Coronary artery (tissue), 2 donors: ENCODE results near the gene KDM4F.
"Not testable (repeated sequence)": the region's sequence is repeated elsewhere in the genome, so short reads cannot be mapped to it uniquely, and the experiment has no call there.

ENCODE experiments used
- DNase-seq: peaks from one replicate; pipeline ENCODE4 v3.0.0-alpha.2; 2017; ENCODE audit warnings: low spot score
- H3K27ac ChIP-seq, 2 donors: fragments of 200-600 bp; sonication (generic); one replicate each; pipeline ENCODE4 v1.5.1; 2016 to 2019
- H3K4me3 ChIP-seq: fragments of 200-600 bp; sonication (generic); 2 replicates; pipeline ENCODE4 v1.5.1; 2016; ENCODE audit warnings: mild to moderate bottlenecking, moderate library complexity
- TF ChIP-seq, protein P1 (sequence below): fragments of 200-600 bp; sonication (generic); IDR thresholded peaks from one replicate; pipeline ENCODE4 v1.5.1; 2019; ENCODE audit warnings: antibody characterized with exemption

KDM4F gene

DNA sequence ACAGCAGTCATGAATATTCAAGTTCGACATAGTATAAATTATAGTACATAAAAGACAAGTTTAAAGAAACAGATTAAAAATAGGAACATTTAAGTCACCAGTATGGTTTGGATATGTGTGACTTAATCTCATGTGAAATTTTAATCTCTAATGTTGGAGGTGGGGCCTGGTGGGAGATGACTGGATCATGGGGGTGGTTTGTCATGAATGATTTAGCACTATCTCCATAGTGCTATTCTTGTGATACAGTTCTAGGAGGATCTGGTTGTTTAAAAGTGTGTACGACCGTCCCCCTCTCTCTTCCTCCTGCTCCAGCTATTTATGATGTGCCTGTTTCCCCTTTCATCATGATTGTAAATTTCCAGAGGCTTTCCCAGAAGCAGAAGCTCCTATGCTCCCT, 20.9 kb upstream of the KDM4F start:
- TF ChIP-seq, protein P1, sequence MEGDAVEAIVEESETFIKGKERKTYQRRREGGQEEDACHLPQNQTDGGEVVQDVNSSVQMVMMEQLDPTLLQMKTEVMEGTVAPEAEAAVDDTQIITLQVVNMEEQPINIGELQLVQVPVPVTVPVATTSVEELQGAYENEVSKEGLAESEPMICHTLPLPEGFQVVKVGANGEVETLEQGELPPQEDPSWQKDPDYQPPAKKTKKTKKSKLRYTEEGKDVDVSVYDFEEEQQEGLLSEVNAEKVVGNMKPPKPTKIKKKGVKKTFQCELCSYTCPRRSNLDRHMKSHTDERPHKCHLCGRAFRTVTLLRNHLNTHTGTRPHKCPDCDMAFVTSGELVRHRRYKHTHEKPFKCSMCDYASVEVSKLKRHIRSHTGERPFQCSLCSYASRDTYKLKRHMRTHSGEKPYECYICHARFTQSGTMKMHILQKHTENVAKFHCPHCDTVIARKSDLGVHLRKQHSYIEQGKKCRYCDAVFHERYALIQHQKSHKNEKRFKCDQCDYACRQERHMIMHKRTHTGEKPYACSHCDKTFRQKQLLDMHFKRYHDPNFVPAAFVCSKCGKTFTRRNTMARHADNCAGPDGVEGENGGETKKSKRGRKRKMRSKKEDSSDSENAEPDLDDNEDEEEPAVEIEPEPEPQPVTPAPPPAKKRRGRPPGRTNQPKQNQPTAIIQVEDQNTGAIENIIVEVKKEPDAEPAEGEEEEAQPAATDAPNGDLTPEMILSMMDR, result no peak
- Histone ChIP-seq H3K27ac (no peak overlapping the region), H3K4me3 (no peak overlapping the region)
- no peak for DNase-seq

DNA sequence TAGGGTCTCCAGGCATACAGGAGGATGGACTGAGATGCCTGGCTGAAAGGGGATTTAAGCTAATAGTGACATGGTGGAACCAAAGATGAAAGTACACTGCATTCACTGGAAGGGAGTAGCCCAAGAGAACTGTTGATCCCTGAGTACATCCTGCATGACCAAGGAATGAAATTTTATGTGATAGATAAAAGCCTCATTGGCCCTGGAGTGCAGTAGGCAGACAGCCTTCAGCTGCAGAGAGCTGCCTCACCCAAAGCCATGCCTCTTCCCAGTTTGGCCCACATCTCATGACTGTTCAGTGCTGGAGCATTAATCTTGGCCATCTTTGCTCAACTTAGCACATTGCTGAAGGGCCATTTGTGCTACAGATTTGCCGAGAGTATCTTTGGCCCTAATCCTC, 16.2 kb upstream of the KDM4F start:
- TF ChIP-seq, protein P1, result no peak
- H3K27ac ChIP-seq, result no peak overlapping the region
- no peak for DNase-seq
- H3K4me3 ChIP-seq, result no peak overlapping the region

DNA sequence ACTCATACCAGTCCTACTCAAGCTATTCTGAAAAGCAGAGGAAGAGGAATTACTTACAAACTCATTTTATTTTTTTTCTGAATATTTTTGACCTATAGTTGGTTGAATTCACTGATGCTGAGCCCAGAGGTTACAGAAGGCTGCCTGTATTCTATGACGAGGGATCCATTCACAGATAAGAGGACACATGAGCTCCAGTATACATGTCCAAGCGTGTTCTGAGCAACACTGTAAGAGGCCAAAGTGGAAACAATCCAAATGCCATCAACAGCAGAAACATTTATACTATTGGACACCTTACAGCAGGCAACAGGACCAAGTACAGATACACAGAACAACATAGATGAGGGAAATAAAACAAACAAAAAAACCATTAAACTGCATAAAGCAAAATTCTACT, 13.9 kb upstream of the KDM4F start:
- DNase-seq, result no peak
- Histone ChIP-seq H3K27ac (no peak overlapping the region), H3K4me3 (no peak overlapping the region)
- TF ChIP-seq, protein P1, result no peak

DNA sequence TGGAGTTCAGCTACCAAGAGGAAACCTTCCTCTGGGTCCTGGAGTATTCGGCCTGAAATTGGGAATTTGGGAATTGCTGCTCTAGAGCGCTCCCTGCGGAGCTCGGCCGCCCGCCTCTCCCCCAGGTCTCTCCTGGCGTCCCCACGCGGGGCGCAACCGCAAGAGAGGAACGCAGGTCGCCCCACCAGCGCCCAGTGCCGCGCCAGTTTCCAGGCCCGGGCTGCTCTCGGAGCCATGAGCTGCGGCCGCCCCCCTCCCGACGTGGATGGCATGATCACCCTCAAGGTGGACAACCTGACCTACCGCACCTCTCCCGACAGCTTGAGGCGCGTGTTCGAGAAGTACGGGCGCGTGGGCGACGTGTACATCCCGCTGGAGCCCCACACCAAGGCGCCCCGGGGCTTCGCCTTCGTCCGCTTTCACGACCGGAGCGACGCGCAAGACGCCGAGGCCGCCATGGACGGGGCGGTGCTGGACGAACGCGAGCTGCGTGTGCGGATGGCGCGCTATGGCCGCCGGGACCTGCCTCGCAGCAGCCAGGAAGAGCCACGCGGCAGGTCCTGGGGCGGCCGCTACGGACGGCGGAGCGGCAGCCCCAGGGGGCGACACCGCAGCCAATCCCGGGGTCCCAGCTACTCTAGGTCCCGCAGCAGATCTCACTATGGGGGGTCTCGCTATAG, 11.7 kb upstream of the KDM4F start:
- not testable (repeated sequence) for DNase-seq, H3K27ac ChIP-seq
- H3K4me3 ChIP-seq, result peak overlapping the region; percentile 60

DNA sequence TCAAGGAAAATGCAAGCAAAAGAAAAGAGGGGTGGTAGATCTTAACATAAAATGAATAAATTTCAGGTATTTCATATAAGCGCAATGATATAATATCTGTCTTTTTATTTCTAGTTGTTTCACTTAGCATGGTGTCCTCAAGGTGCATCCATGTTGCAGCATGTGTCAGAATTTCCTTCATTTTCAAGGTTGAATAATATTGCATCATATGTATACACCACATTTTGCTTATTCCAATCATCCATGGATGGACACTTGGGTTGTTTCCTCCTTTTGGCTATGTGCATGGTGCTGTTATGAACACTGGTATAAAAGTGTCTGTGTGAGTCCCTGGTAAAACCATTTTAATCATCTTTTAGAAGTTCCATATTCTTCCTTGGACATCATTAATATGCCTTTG, 7.0 kb upstream of the KDM4F start:
- TF ChIP-seq, protein P1, result no peak
- no peak overlapping the region for H3K27ac ChIP-seq

DNA sequence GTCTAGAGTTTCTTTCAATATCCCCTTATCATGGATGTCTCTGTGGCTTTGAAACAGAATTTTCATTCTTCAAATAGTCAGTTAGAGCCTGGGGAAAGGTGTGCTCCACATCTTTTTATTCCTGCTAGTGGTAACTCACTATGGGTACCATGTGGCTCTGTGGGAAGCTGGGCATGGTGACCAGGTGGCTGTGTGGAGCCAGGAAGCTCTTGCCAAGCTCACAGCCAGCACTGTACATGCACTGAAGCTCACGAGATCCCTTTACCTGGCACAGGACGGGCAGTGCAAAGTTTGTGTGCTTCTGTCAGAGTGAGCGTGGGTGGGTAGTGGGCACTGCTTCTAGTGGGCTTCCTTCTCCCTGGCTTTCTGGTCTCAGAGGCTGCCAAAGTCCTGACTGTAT, 6.3 kb upstream of the KDM4F start:
- Histone ChIP-seq H3K4me3 (no peak overlapping the region), H3K27ac (no peak overlapping the region)
- no peak for DNase-seq
- TF ChIP-seq, protein P1, result no peak

More for the DNA sequence above, 7.0 kb upstream of the KDM4F start:
- no peak overlapping the region for H3K4me3 ChIP-seq
- no peak for DNase-seq

DNA sequence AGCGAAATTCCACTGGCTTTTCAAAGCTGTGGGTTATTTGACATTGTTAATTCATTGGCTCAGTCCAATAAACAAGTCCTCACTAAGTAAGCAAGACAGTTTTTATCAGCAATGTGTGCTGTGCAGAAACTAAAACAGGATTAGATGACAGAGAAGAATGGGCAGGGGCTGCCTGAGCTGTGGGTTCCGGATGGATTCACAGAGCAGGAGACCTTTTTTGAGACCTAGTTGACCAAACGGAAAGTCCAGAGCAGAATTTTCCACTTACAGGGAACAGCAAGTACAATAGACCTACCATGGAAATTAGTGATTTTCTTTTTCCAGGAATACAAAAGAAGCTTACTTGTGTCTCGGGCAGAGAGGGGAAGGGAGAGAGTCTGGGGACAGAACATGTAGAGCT, 5.2 kb upstream of the KDM4F start:
- no peak for DNase-seq
- H3K27ac ChIP-seq, result no peak overlapping the region
- TF ChIP-seq, protein P1, result no peak
- H3K4me3 ChIP-seq, result no peak overlapping the region
